ENCODE measurements around the gene STARD10.
A peak's percentile ranks its signal among the peaks of the same experiment; 100 is the strongest.

STARD10 gene

GRCh38 chr11:72716290-72716689 lies 77.6 kb downstream of the STARD10 start:
- Histone ChIP-seq H3K36me3 (ENCODE audit: control insufficient read depth, insufficient read depth, low read length, severe bottlenecking) (peaks cover 26% of the 10 kb centered on the region), H3K4me1 (ENCODE audit: control insufficient read depth, insufficient read depth, low read length) (peaks cover 39% of the 10 kb centered on the region), H3K9me3 (ENCODE audit: control insufficient read depth, low read length) (no peaks in the 10 kb centered on the region), H3K9ac (ENCODE audit: low read length) (no peak overlapping the region), H3K27me3 (replicated peaks; ENCODE audit: control insufficient read depth, insufficient read depth, low read length) (no peaks in the 10 kb centered on the region), H3K4me3 (ENCODE audit: low read length) (no peak overlapping the region)
- DNase-seq (ENCODE audit: low read depth): no peak

GRCh38 chr11:72712841-72713240 lies 81.0 kb downstream of the STARD10 start:
- H3K27me3 ChIP-seq (replicated peaks; ENCODE audit: control insufficient read depth, insufficient read depth, low read length): no peaks in the 10 kb centered on the region
- H3K4me1 ChIP-seq (ENCODE audit: control insufficient read depth, insufficient read depth, low read length): peaks cover 8% of the 10 kb centered on the region
- H3K9me3 ChIP-seq (ENCODE audit: control insufficient read depth, low read length): no peaks in the 10 kb centered on the region

GRCh38 chr11:72712168-72712751 lies 81.6 kb downstream of the STARD10 start:
- H3K36me3 ChIP-seq (ENCODE audit: control insufficient read depth, insufficient read depth, low read length, severe bottlenecking): peaks cover 54% of the 10 kb centered on the region
- peaks cover 8% of the 10 kb centered on the region for H3K4me1 ChIP-seq (ENCODE audit: control insufficient read depth, insufficient read depth, low read length)
- H3K4me3 ChIP-seq (ENCODE audit: low read length): no peak overlapping the region
- peak overlapping the region; percentile 33 for H3K9ac ChIP-seq (ENCODE audit: low read length)
- H3K9me3 ChIP-seq (ENCODE audit: control insufficient read depth, low read length): no peaks in the 10 kb centered on the region
- no peaks in the 10 kb centered on the region for H3K27me3 ChIP-seq (replicated peaks; ENCODE audit: control insufficient read depth, insufficient read depth, low read length)
- DNase-seq (ENCODE audit: low read depth): no peak

More at GRCh38 chr11:72712841-72713240, 81.0 kb downstream of the STARD10 start:
- DNase-seq (ENCODE audit: low read depth): no peak
- no peak overlapping the region for H3K4me3 ChIP-seq (ENCODE audit: low read length)
- peaks cover 53% of the 10 kb centered on the region for H3K36me3 ChIP-seq (ENCODE audit: control insufficient read depth, insufficient read depth, low read length, severe bottlenecking)
- peak overlapping the region; percentile 33 for H3K9ac ChIP-seq (ENCODE audit: low read length)

GRCh38 chr11:72711141-72711540 lies 82.7 kb downstream of the STARD10 start:
- Histone ChIP-seq H3K27me3 (replicated peaks; ENCODE audit: control insufficient read depth, insufficient read depth, low read length) (no peaks in the 10 kb centered on the region), H3K36me3 (ENCODE audit: control insufficient read depth, insufficient read depth, low read length, severe bottlenecking) (peaks cover 54% of the 10 kb centered on the region), H3K9ac (ENCODE audit: low read length) (no peak overlapping the region), H3K4me1 (ENCODE audit: control insufficient read depth, insufficient read depth, low read length) (peaks cover 8% of the 10 kb centered on the region), H3K9me3 (ENCODE audit: control insufficient read depth, low read length) (no peaks in the 10 kb centered on the region), H3K4me3 (ENCODE audit: low read length) (no peak overlapping the region)
- no peak for DNase-seq (ENCODE audit: low read depth)

GRCh38 chr11:72710278-72710677 lies 83.6 kb downstream of the STARD10 start:
- H3K36me3 ChIP-seq (ENCODE audit: control insufficient read depth, insufficient read depth, low read length, severe bottlenecking): peaks cover 62% of the 10 kb centered on the region
- H3K4me1 ChIP-seq (ENCODE audit: control insufficient read depth, insufficient read depth, low read length): peaks cover 8% of the 10 kb centered on the region
- H3K9ac ChIP-seq (ENCODE audit: low read length): no peak overlapping the region
- no peaks in the 10 kb centered on the region for H3K27me3 ChIP-seq (replicated peaks; ENCODE audit: control insufficient read depth, insufficient read depth, low read length)
- DNase-seq (ENCODE audit: low read depth): no peak
- H3K4me3 ChIP-seq (ENCODE audit: low read length): no peak overlapping the region
- H3K9me3 ChIP-seq (ENCODE audit: control insufficient read depth, low read length): no peaks in the 10 kb centered on the region

- H3K36me3 ChIP-seq (ENCODE audit: control insufficient read depth, insufficient read depth, low read length, severe bottlenecking): peaks cover 68% of the 10 kb centered on the region
- no peaks in the 10 kb centered on the region for H3K9me3 ChIP-seq (ENCODE audit: control insufficient read depth, low read length)
- H3K4me3 ChIP-seq (ENCODE audit: low read length): no peak overlapping the region
- no peak for DNase-seq (ENCODE audit: low read depth)
- H3K27me3 ChIP-seq (replicated peaks; ENCODE audit: control insufficient read depth, insufficient read depth, low read length): no peaks in the 10 kb centered on the region
- peaks cover 10% of the 10 kb centered on the region for H3K4me1 ChIP-seq (ENCODE audit: control insufficient read depth, insufficient read depth, low read length)
- H3K9ac ChIP-seq (ENCODE audit: low read length): no peak overlapping the region
Observed at GRCh38 chr11:72709478-72710238, 84.2 kb downstream of the STARD10 start.

- Histone ChIP-seq H3K9me3 (ENCODE audit: control insufficient read depth, low read length) (no peaks in the 10 kb centered on the region), H3K4me1 (ENCODE audit: control insufficient read depth, insufficient read depth, low read length) (peaks cover 26% of the 10 kb centered on the region), H3K9ac (ENCODE audit: low read length) (no peak overlapping the region), H3K36me3 (ENCODE audit: control insufficient read depth, insufficient read depth, low read length, severe bottlenecking) (peaks cover 76% of the 10 kb centered on the region), H3K27me3 (replicated peaks; ENCODE audit: control insufficient read depth, insufficient read depth, low read length) (no peaks in the 10 kb centered on the region), H3K4me3 (ENCODE audit: low read length) (no peak overlapping the region)
- DNase-seq (ENCODE audit: low read depth): no peak
Observed at GRCh38 chr11:72707032-72707431, 86.8 kb downstream of the STARD10 start.

- H3K9ac ChIP-seq (ENCODE audit: low read length): no peak overlapping the region
- no peak for DNase-seq (ENCODE audit: low read depth)
- H3K36me3 ChIP-seq (ENCODE audit: control insufficient read depth, insufficient read depth, low read length, severe bottlenecking): peaks cover 80% of the 10 kb centered on the region
- H3K27me3 ChIP-seq (replicated peaks; ENCODE audit: control insufficient read depth, insufficient read depth, low read length): no peaks in the 10 kb centered on the region
- no peak overlapping the region for H3K4me3 ChIP-seq (ENCODE audit: low read length)
- H3K9me3 ChIP-seq (ENCODE audit: control insufficient read depth, low read length): no peaks in the 10 kb centered on the region
- peaks cover 26% of the 10 kb centered on the region for H3K4me1 ChIP-seq (ENCODE audit: control insufficient read depth, insufficient read depth, low read length)
Observed at GRCh38 chr11:72706579-72706978, 87.3 kb downstream of the STARD10 start.

- Histone ChIP-seq H3K9ac (ENCODE audit: low read length) (no peak overlapping the region), H3K27me3 (replicated peaks; ENCODE audit: control insufficient read depth, insufficient read depth, low read length) (no peaks in the 10 kb centered on the region), H3K36me3 (ENCODE audit: control insufficient read depth, insufficient read depth, low read length, severe bottlenecking) (peaks cover 80% of the 10 kb centered on the region), H3K4me1 (ENCODE audit: control insufficient read depth, insufficient read depth, low read length) (peaks cover 26% of the 10 kb centered on the region), H3K9me3 (ENCODE audit: control insufficient read depth, low read length) (no peaks in the 10 kb centered on the region), H3K4me3 (ENCODE audit: low read length) (no peak overlapping the region)
- no peak for DNase-seq (ENCODE audit: low read depth)
Observed at GRCh38 chr11:72705442-72706365, 88.1 kb downstream of the STARD10 start.

GRCh38 chr11:72704783-72705265 lies 89.0 kb downstream of the STARD10 start:
- Histone ChIP-seq H3K27me3 (replicated peaks; ENCODE audit: control insufficient read depth, insufficient read depth, low read length) (no peaks in the 10 kb centered on the region), H3K4me3 (ENCODE audit: low read length) (no peak overlapping the region), H3K36me3 (ENCODE audit: control insufficient read depth, insufficient read depth, low read length, severe bottlenecking) (peaks cover 80% of the 10 kb centered on the region), H3K4me1 (ENCODE audit: control insufficient read depth, insufficient read depth, low read length) (peaks cover 33% of the 10 kb centered on the region), H3K9me3 (ENCODE audit: control insufficient read depth, low read length) (no peaks in the 10 kb centered on the region), H3K9ac (ENCODE audit: low read length) (no peak overlapping the region)
- no peak for DNase-seq (ENCODE audit: low read depth)
